ES-I3 (cell line): Measurements from ENCODE around the gene FBXL2.
"Not testable (repeated sequence)": the region's sequence is repeated elsewhere in the genome, so short reads cannot be mapped to it uniquely, and the experiment has no call there.

Experiments used
- H3K36me3 ChIP-seq: 2 replicates; pipeline ENCODE4 v1.6.1; 2013; ENCODE audit warnings: mild to moderate bottlenecking, low read length, control low read depth, moderate library complexity; ENCODE audit not compliant: insufficient read depth
- H3K4me1 ChIP-seq: 2 replicates; pipeline ENCODE4 v1.6.1; 2013; ENCODE audit warnings: mild to moderate bottlenecking, control low read depth, low read length; ENCODE audit not compliant: insufficient read depth
- H3K9ac ChIP-seq: 2 replicates; pipeline ENCODE4 v1.6.1; 2013; ENCODE audit warnings: low read depth, mild to moderate bottlenecking, low read length, moderate library complexity
- H3K9me3 ChIP-seq: 2 replicates; pipeline ENCODE4 v1.6.1; 2013; ENCODE audit warnings: mild to moderate bottlenecking, low read length, moderate library complexity; ENCODE audit not compliant: control insufficient read depth, insufficient read depth

FBXL2 gene

DNA sequence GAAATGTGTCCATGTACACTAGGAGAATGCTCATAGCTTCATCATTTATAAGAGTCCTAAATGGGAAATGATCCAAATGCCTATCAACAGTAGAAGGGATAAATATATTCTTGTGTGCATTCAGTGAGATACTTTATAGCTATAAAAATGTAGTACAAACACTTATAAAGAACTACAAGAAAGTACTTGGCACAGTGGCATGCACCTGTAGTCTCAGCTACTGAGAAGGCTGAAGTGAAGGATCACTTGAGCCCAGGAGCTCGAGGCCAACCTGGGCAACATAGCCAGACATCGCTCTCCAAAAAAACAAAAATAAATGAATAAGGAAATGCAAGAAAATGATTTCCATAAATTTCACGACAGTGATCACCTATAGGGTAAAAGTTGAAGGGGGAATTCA, 3.6 kb upstream of the FBXL2 start:
- no peaks in the 10 kb centered on the region for H3K4me1 ChIP-seq
- H3K9ac ChIP-seq, result no peak overlapping the region
- no peaks in the 10 kb centered on the region for H3K36me3 ChIP-seq
- no peaks in the 10 kb centered on the region for H3K9me3 ChIP-seq

DNA sequence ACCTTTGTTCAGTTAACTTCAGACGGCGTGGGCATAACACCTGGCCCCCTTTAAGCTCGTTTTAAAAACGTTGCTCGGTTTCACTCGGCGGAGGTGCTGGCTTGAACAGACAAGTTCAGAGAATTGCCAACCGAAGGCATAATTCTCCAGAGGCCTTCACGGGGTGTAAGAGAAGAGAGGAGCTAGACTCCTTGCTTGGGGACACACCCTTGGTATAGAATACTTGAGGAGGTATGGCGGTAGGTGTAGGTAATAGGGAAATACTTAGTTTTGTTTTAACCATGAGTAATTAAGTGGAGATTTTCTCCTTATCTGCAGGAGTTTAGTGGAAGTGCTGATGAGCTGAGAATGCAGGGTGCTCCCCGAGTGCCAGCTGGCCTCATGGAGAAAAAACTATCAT, 921 bp downstream of the FBXL2 start:
- no peaks in the 10 kb centered on the region for H3K9me3 ChIP-seq
- H3K4me1 ChIP-seq, result no peaks in the 10 kb centered on the region
- H3K9ac ChIP-seq, result peak overlapping the region; percentile 73
- H3K36me3 ChIP-seq, result no peaks in the 10 kb centered on the region

DNA sequence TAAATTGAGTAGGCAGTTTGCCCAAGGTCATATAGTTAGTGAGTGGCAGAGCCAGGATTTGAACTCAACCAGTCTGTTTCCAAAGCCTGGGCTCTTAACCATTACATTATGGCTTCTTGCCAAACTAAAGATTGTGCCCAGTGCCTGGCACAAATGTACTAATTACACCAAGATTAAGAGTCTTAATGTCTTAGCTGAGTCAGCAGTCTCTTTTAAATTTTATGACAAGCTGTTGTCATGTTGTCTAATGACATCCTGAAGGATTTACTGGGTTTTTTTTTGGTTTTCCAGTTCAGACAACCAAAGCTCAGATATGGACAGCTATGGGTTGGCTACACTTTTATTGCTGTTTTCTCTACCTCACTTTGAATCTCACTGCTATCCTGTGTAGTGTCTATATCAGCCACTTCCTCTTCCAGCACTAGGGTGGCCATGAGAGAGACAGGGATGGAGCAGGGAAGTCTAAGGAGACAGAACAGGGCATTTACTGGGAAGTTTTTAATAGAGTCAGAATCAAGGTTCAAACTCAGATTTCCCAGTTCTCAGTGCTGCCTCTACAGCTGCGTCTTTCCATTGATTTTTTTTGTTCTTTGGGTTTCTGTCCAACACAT, 10.5 kb downstream of the FBXL2 start:
- Histone ChIP-seq H3K36me3 (no peaks in the 10 kb centered on the region), H3K4me1 (no peaks in the 10 kb centered on the region), H3K9me3 (no peaks in the 10 kb centered on the region), H3K9ac (no peak overlapping the region)

DNA sequence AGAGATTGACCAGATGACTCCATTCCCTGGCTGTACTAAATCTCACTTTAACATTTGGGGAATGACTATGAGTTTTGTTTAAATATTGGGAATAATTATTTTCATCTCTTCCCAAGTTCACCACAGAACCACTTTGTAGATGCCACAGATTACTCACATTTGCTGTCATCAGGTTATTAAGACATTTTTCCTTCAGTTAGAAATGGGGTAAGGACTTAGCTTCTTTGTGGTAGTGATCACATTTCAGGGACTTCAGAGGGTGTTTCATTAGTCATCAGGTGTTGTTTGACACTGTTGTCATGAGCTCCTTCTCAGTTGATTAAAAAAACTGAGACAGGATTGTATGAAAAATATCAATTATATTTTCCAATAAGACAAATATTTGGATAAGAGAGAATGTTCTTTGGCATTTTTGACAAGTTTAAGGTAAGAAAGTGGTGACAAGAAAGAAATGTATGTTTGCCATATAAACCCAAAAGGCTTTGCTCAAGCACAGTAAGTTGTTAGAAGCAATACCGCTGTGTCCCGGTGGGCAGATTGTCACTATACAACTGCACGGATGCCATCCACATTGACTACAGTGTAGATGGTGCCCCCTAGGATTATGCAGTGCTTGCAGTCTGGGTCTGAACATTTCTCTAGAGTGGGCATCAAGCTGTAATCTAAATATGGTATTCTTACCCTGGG, 22.3 kb downstream of the FBXL2 start:
- Histone ChIP-seq H3K9me3 (no peaks in the 10 kb centered on the region), H3K4me1 (no peaks in the 10 kb centered on the region), H3K9ac (no peak overlapping the region), H3K36me3 (no peaks in the 10 kb centered on the region)

DNA sequence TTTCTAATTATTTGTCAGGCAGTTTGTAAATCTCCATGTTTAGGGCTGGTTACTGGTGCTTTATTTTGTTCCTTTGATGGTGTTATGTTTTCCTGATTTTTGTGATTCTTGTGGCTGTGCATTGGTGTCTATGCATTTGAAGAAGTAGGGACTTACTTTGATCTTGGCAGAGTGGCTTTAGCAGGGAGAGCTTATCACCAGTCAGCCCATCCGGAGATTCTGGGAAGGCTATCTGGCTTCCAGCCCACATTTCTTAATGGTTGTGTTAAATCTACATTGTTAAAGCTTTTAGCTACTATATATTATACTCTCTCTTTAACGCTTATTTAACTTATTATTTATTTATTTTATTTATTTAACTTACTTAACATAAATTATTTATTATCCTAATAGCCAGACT, 35.1 kb downstream of the FBXL2 start:
- no peaks in the 10 kb centered on the region; the same call in 1 of the 2 replicates for H3K9me3 ChIP-seq
- H3K36me3 ChIP-seq, result no peaks in the 10 kb centered on the region; the same call in 1 of the 2 replicates
- H3K9ac ChIP-seq, result no peak overlapping the region
- H3K4me1 ChIP-seq, result peaks cover 4% of the 10 kb centered on the region; the same call in 1 of the 2 replicates

DNA sequence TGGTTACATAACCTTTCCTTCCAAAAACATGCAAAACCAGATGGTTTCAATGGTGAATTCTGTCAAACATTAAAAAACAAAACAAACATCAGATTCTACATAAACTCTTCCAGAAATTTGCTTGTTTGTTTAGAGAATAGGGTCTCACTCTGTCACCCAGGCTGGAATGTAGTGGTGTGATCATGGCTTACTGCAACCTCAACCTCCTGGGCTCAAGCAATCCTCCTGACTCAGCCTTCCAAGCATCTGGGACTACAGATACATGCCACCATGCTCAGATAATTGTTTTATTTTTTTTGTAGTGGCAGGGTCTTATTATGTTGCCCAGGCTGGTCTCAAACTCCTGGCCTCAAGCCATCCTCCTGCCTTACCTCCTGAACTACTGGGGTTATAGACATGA, 36.1 kb downstream of the FBXL2 start:
- no peak overlapping the region for H3K9ac ChIP-seq
- peaks cover 11% of the 10 kb centered on the region; the same call in 1 of the 2 replicates for H3K4me1 ChIP-seq
- H3K36me3 ChIP-seq, result no peaks in the 10 kb centered on the region; the same call in 1 of the 2 replicates
- H3K9me3 ChIP-seq, result no peaks in the 10 kb centered on the region; the same call in 1 of the 2 replicates

DNA sequence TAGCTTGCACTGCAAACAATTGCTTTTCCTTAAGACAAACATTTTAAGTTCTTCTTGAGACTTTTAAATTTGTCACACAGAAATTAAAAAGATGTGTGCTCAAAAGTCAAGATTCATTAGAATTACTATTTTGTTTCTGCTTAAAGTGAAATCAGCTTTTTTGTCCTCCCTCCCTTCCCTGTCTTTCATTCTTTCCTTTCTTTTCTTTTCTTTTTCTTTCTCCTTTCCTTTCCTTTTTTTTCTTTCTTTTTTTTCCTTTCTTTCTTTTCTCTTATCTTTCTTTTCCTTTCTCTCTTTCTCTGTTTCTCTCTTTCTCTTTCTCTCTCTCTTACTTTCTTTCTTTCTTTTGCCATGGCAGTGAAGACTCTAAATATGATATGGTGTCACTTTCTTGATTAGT, 37.8 kb downstream of the FBXL2 start:
- no peak overlapping the region for H3K9ac ChIP-seq
- H3K36me3 ChIP-seq, result no peaks in the 10 kb centered on the region; the same call in 1 of the 2 replicates
- H3K4me1 ChIP-seq, result peaks cover 11% of the 10 kb centered on the region; the same call in 1 of the 2 replicates
- H3K9me3 ChIP-seq, result no peaks in the 10 kb centered on the region; the same call in 1 of the 2 replicates

DNA sequence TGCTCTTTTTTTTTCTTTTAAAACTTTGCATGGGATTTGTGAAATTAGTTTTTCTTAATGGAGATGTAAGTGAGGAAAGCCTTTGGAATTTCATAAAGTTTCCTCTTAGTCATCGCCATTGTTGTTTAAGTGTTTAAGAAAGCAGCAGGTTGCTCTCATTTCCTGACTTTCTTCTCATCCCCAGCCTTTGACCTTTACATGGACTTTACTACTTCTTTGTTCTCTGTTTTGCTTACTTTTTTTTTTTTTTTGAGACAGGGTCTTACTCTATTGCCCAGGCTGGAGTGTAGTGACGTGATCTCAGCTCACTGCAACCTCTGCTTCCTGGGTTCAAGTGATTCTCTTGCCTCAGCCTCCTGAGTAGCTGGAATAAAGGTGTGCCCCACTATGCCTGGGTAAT, 38.6 kb downstream of the FBXL2 start:
- peaks cover 11% of the 10 kb centered on the region; the same call in 1 of the 2 replicates for H3K4me1 ChIP-seq

DNA sequence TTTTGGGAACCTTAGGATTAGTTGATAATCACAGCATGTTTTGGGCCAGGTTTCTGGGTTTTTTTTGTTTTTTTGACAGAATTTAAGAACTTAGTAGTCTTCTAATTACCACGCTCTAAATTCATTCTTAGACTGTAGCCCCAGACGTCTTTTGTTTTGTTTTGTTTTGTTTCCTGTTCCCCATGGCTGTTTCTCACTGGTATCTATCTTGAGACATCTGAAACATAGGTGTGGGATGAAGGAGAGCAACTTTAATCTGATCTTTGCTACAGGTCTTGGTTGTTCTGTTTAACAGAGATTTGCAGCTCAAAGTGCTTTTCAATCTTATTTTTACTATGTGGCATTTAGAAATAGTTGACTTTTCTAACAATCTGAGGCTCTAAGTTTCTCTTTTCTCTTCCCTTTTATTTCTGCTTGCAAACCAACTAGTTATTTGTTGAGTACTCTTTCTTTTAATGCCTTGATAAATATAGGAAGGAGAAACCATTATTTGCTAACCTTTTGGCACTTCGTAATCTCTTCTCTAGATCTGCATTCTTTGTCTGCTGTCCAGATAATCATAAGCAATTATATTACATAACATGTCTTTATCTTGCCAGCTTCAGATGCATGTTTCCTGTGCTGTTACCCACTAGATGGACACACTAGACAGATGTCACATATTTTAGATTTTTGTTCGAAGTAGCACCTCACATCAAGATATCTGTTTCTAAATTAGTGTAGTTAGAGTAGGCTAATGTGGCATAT, 40.9 kb downstream of the FBXL2 start:
- H3K9ac ChIP-seq, result no peak overlapping the region
- peaks cover 11% of the 10 kb centered on the region; the same call in 1 of the 2 replicates for H3K4me1 ChIP-seq
- 0 out of 2 replicates have a peak, but pooled peaks cover 2% of the 10 kb centered on the region for H3K9me3 ChIP-seq
- H3K36me3 ChIP-seq, result no peaks in the 10 kb centered on the region

More for the DNA sequence above, 38.6 kb downstream of the FBXL2 start:
- Histone ChIP-seq H3K36me3 (no peaks in the 10 kb centered on the region; the same call in 1 of the 2 replicates), H3K9me3 (no peaks in the 10 kb centered on the region), H3K9ac (no peak overlapping the region)

DNA sequence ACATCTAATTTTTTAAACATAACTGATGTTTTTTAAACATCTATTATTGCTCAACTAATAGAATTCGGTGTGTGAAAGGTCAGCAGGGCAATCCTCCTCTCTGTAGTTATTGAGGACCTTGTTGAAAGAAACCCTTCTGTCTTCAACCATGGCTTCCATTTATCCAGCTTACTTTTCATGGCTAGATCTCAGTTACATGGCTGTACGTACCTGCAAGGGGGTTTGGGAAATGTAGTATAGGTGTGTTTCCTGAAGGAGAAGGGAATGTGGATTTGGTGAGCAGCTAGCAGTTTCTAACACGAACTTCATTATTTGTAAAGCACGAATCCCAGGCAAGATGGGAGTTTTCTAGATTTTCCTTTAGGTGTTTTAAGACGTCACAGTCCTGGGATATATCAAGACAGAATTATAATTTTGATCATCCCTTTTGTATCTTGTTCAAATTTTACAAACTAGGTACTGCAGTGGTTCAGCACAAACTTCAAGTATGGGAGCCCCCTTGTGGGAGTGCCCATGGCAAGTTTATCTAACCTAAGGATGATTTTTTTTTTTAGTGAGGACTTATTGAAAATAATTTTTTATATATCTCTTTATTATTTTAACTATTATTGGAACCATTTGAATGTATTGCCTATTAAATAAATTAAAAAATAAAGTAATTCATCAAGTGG, 41.6 kb downstream of the FBXL2 start:
- H3K9me3 ChIP-seq, result 0 out of 2 replicates have a peak, but pooled peaks cover 2% of the 10 kb centered on the region
- no peak overlapping the region for H3K9ac ChIP-seq
- H3K4me1 ChIP-seq, result peaks cover 11% of the 10 kb centered on the region; the same call in 1 of the 2 replicates
- H3K36me3 ChIP-seq, result no peaks in the 10 kb centered on the region

DNA sequence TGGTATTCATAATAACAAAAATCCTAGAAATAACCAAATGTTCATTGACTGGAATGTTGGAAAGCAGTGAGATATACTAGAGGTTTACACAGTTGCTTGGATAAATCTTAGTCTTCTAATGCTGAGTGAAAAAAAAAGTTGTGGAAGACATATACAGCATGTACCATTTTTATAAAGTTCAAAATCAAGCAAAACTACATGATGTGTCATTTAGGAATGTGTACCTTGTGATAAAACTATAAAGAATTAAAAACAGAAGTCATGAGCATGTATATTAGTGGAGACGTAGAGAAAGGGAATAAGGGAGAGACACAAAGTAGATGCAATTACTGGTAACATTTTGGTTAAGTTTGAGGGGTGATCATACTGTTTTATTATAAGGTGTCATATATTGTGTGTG, 45.2 kb downstream of the FBXL2 start:
- peaks cover 7% of the 10 kb centered on the region; the same call in 1 of the 2 replicates for H3K4me1 ChIP-seq
- 0 out of 2 replicates have a peak, but pooled peaks cover 2% of the 10 kb centered on the region for H3K9me3 ChIP-seq
- H3K9ac ChIP-seq, result no peak overlapping the region
- H3K36me3 ChIP-seq, result no peaks in the 10 kb centered on the region

DNA sequence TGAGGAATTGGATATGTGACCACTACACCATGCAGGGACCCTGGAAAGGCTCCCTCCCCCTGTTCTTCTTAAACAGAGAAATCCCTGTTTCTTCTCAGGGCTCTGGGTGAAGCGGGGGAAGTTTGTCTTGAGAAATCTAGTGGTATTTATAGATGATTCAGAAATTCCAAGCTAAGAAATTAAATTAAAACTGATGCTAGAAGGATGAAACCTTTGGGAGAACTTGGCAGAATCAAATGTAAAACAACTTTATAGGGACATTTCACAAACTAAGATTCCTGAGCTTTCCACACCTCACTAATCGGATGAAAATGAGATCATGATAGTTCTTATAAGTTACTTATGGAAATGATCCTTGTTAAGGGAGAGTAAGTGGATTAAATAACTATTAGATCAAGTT, 54.2 kb downstream of the FBXL2 start:
- Histone ChIP-seq H3K9ac (no peak overlapping the region), H3K36me3 (no peaks in the 10 kb centered on the region), H3K4me1 (no peaks in the 10 kb centered on the region), H3K9me3 (peaks cover 6% of the 10 kb centered on the region; the same call in 1 of the 2 replicates)

DNA sequence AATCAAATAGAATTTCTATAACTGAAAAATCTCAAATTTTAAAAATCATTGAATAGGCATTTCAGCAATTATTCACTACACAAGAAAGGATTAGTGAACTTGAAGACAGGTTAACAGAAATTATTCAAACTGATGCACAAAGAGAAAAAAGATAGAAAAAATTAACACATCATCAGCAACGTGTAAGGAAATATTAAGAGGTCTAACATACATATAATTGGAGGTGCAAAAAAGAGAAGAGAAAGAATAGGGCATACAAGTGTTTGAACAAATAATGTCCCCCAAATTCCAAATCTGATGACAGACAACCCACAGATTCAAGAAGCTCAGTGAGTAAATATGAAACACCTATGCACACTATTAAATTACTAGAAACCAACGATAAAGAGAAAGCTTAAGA, 57.1 kb downstream of the FBXL2 start:
- peaks cover 6% of the 10 kb centered on the region for H3K9me3 ChIP-seq
- no peaks in the 10 kb centered on the region for H3K4me1 ChIP-seq
- no peak overlapping the region for H3K9ac ChIP-seq
- no peaks in the 10 kb centered on the region for H3K36me3 ChIP-seq

DNA sequence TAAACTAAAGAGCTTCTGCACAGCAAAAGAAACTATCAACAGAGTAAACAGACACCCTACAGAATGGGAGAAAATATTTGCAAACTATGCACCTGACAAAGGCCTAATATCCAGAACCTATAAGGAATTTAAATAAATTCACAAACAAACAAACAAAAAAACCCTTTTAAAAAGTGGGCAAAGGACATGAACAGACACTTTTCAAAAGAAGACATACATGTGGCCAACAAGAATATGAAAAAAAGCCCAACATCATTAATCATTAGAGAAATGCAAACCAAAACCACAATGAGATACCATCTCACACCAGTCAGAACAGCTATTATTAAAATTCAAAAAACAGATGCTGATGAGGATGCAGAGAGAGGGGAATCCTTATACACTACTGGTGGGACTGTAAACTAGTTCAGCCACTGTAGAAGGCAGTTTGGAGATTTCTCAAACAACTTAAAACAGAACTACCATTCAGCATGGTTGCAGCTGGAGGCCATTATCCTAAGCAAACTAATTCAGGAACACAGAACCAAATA, 61.8 kb downstream of the FBXL2 start:
- not testable (repeated sequence) for H3K36me3 ChIP-seq, H3K9ac ChIP-seq, H3K4me1 ChIP-seq, H3K9me3 ChIP-seq
